T-cell (primary cell): ENCODE data around the gene KRTAP10-12. TPM values are rescaled to one million over a fixed set of nuclear protein-coding genes. Genes with fewer than 3 reads are reported as not detected.

Experiments
- ATAC-seq, 4 experiments: fragments of 200-7000 bp in 3 of 4; fragments of 150-1000 bp in 1 of 4; cut with Tn5 transposase; replicated peaks in 1 of 4; 1 replicate in 3 of 4; 2 replicates in 1 of 4; pipeline ENCODE4 v1.10.0; 2021; ENCODE audit warnings: moderate library complexity in 3 of 4, mild to moderate bottlenecking in 2 of 4, moderate number of reproducible peaks in 1 of 4
- CTCF ChIA-PET, 2 donors: fragments of 300-600 bp; sonication (Branson Sonifier 250); formaldehyde crosslinking; loops; one replicate each; lab custom pipeline; 2022; ENCODE audit warnings: antibody characterized with exemption in 2 of 2; lab: Charles Lee
- POLR2A ChIA-PET, 2 donors: fragments of 300-600 bp; sonication (Branson Sonifier 250); formaldehyde crosslinking; loops; one replicate each; lab custom pipeline; 2022; ENCODE audit warnings: antibody characterized with exemption in 2 of 2; lab: Charles Lee
- DNase-seq, 35 experiments: peaks; one replicate each; pipeline versions ENCODE4 v3.0.0 to v3.0.0-alpha.2; 2013 to 2023
- H3K27ac ChIP-seq: one replicate; pipeline ENCODE4 v1.5.1; 2013; ENCODE audit warnings: low read length
- H3K27me3 ChIP-seq, 2 experiments: replicated peaks in 1 of 2; 1 replicate in 1 of 2; 2 replicates in 1 of 2; pipeline versions ENCODE4 v1.6.1 to v1.7.0; 2013; ENCODE audit warnings: low read length in 1 of 2, mixed read lengths in 1 of 2; ENCODE audit not compliant: control insufficient read depth in 2 of 2, insufficient read depth in 2 of 2; ENCODE audit errors: extremely low read depth in 1 of 2
- H3K36me3 ChIP-seq, 2 donors: 1 replicate in 1 of 2; 2 replicates in 1 of 2; pipeline versions ENCODE4 v1.6.1 to v1.7.0; 2013; ENCODE audit warnings: low read length in 1 of 2; ENCODE audit not compliant: control insufficient read depth in 2 of 2, insufficient read depth in 1 of 2; ENCODE audit errors: extremely low read depth in 1 of 2
- H3K4me1 ChIP-seq, 2 experiments: 1 replicate in 1 of 2; 2 replicates in 1 of 2; pipeline versions ENCODE4 v1.6.1 to v1.7.0; 2013; ENCODE audit warnings: low read length in 2 of 2, mixed read lengths in 1 of 2; ENCODE audit not compliant: insufficient read depth in 2 of 2, control insufficient read depth in 1 of 2; ENCODE audit errors: extremely low read depth in 1 of 2
- H3K4me3 ChIP-seq, 2 donors: 1 replicate in 1 of 2; 2 replicates in 1 of 2; pipeline versions ENCODE4 v1.5.1 to v1.7.0; 2013; ENCODE audit warnings: mild to moderate bottlenecking in 2 of 2, low read length in 1 of 2, moderate library complexity in 1 of 2; ENCODE audit not compliant: control insufficient read depth in 1 of 2; ENCODE audit errors: extremely low read depth in 1 of 2
- H3K9me3 ChIP-seq: 2 replicates; pipeline ENCODE4 v1.7.0; 2013
- H3K27ac Mint-ChIP-seq, 2 donors: one replicate each; pipeline ENCODE4 v1.8.0; 2020 to 2021; ENCODE audit warnings: mild to moderate bottlenecking in 2 of 2, mixed read lengths in 2 of 2
- H3K27me3 Mint-ChIP-seq, 2 donors: one replicate each; pipeline ENCODE4 v1.8.0; 2021 to 2022; ENCODE audit warnings: mixed read lengths in 2 of 2
- H3K36me3 Mint-ChIP-seq: one replicate; pipeline ENCODE4 v1.8.0; 2021; ENCODE audit warnings: mixed read lengths
- H3K4me1 Mint-ChIP-seq, 3 donors: one replicate each; pipeline ENCODE4 v1.8.0; 2020 to 2022; ENCODE audit warnings: mixed read lengths in 3 of 3, mild to moderate bottlenecking in 1 of 3
- H3K4me3 Mint-ChIP-seq, 3 donors: one replicate each; pipeline ENCODE4 v1.8.0; 2020 to 2022; ENCODE audit warnings: mild to moderate bottlenecking in 3 of 3, mixed read lengths in 3 of 3, moderate library complexity in 3 of 3
- H3K9me3 Mint-ChIP-seq, 3 donors: one replicate each; pipeline ENCODE4 v1.8.0; 2020 to 2022; ENCODE audit warnings: mixed read lengths in 3 of 3
- WGBS: methylation state at CpG from one replicate; pipeline ENCODE4 v1.1.5; 2013; ENCODE audit warnings: missing lambda C conversion rate; ENCODE audit not compliant: insufficient coverage; 5-methylcytosine and 5-hydroxymethylcytosine counted together
- total RNA-seq, 35 experiments: library from RNA in 6 of 35; stranded (reverse) in 6 of 35; fragments of 120-200 nt in 1 of 35; gene quantifications; one replicate each; pipeline versions ENCODE4 v1.2.1 to v1.2.4 and lab custom pipeline; 2013 to 2026

Gene KRTAP10-12
- total RNA-seq, 5 donors from 2014 or later (not counting 1 experiment from before 2014, with no cell fraction given), result not detected

DNA sequence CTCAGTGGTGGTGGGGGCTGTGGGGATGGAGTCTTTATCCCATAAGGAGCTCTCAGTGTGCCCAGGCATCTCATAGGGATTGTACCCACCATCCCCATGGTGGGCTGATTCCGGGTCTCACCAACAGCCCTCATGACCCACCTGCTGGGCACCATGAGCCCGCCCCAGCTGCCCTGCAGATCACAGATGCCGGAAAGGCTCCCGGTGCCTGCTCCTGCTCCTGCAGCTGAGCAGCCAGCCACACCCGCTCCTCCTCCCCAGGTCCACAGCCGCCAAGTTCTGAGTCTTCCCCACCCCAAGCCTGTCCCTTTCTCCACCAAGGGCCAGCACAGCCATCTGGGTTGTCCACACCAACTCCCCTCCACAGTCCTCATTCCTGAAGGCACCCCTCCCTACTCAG is 29.9 kb downstream of the KRTAP10-12 start:
- ChIA-PET POLR2A (no interaction called here), CTCF (no interaction called here)
- Histone ChIP-seq H3K36me3 (no peaks in the 10 kb centered on the region), H3K4me3 (no peak overlapping the region), H3K27me3 (peaks cover 0 to 56% of the 10 kb centered on the region in 2 experiments), H3K9me3 (no peaks in the 10 kb centered on the region), H3K27ac (no peak overlapping the region), H3K4me1 (peaks cover 0 to 17% of the 10 kb centered on the region in 2 experiments)
- ATAC-seq (no peak), DNase-seq (no peak)
- no peak overlapping the region for H3K27ac Mint-ChIP-seq
- H3K4me1 Mint-ChIP-seq, result peaks cover 11 to 14% (median 13%) of the 10 kb centered on the region in 3 donors
- no peaks in the 10 kb centered on the region for H3K36me3 Mint-ChIP-seq
- H3K27me3 Mint-ChIP-seq, result peaks cover 17 to 52% of the 10 kb centered on the region in 2 donors
- no peaks in the 10 kb centered on the region for H3K9me3 Mint-ChIP-seq
- 94% methylated on average over 6 of the region's 6 CpGs for WGBS
- H3K4me3 Mint-ChIP-seq, result no peak overlapping the region

DNA sequence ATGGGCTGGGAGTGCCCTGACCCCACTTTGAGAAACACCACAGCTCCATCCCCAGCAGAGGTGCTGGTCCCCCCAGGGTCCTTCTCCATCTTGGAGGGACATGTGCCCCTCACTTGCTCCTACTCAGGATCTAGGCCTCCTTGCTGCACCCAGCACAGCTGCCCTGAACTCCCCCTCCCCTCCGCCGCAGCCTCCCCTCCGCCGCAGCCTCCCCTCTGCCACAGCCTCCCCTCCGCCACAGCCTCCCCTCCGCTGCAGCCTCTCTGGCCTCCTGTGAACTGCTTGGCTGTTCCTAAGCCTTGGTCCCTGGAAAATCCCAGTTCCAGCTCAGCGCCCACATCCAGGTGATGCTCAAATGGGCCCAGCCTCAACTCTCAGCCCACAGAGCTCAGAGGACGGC is 30.3 kb downstream of the KRTAP10-12 start:
- H3K4me1 Mint-ChIP-seq, result peaks cover 11 to 14% (median 13%) of the 10 kb centered on the region in 3 donors
- CTCF ChIA-PET, result no interaction called here

GRCh38 chr21:44727757-44728156 is 30.8 kb downstream of the KRTAP10-12 start:
- H3K9me3 Mint-ChIP-seq, result no peaks in the 10 kb centered on the region
- no peak for ATAC-seq
- DNase-seq, result no peak
- Histone ChIP-seq H3K4me3 (no peak overlapping the region), H3K27me3 (peaks cover 0 to 48% of the 10 kb centered on the region in 2 experiments), H3K36me3 (no peaks in the 10 kb centered on the region), H3K9me3 (no peaks in the 10 kb centered on the region), H3K27ac (no peak overlapping the region), H3K4me1 (peaks cover 0 to 14% of the 10 kb centered on the region in 2 experiments)
- H3K4me1 Mint-ChIP-seq, result peaks cover 8 to 10% (median 10%) of the 10 kb centered on the region in 3 donors
- CTCF ChIA-PET, result no interaction called here
- no peak overlapping the region for H3K27ac Mint-ChIP-seq
- peaks cover 16 to 44% of the 10 kb centered on the region in 2 donors for H3K27me3 Mint-ChIP-seq
- no peak overlapping the region for H3K4me3 Mint-ChIP-seq
- 75% methylated on average over 9 of the region's 9 CpGs for WGBS
- POLR2A ChIA-PET, result no interaction called here
- H3K36me3 Mint-ChIP-seq, result no peaks in the 10 kb centered on the region

More for the DNA sequence above, 30.3 kb downstream of the KRTAP10-12 start:
- no peak for ATAC-seq
- 91% methylated on average over 8 of the region's 8 CpGs for WGBS
- Histone ChIP-seq H3K36me3 (no peaks in the 10 kb centered on the region), H3K27ac (no peak overlapping the region), H3K4me3 (no peak overlapping the region), H3K27me3 (peaks cover 0 to 51% of the 10 kb centered on the region in 2 experiments), H3K4me1 (peaks cover 0 to 17% of the 10 kb centered on the region in 2 experiments), H3K9me3 (no peaks in the 10 kb centered on the region)
- H3K36me3 Mint-ChIP-seq, result no peaks in the 10 kb centered on the region
- H3K27ac Mint-ChIP-seq, result no peak overlapping the region
- POLR2A ChIA-PET, result no interaction called here
- H3K27me3 Mint-ChIP-seq, result peaks cover 17 to 48% of the 10 kb centered on the region in 2 donors
- no peak overlapping the region for H3K4me3 Mint-ChIP-seq
- no peaks in the 10 kb centered on the region for H3K9me3 Mint-ChIP-seq
- no peak for DNase-seq

- Histone ChIP-seq H3K27ac (no peak overlapping the region), H3K4me1 (peaks cover 0 to 5% of the 10 kb centered on the region in 2 experiments), H3K36me3 (no peaks in the 10 kb centered on the region), H3K27me3 (peaks cover 0 to 45% of the 10 kb centered on the region in 2 experiments), H3K4me3 (no peak overlapping the region), H3K9me3 (no peaks in the 10 kb centered on the region)
- 78% methylated on average over 10 of the region's 14 CpGs for WGBS
- ChIA-PET CTCF (no interaction called here), POLR2A (no interaction called here)
- H3K36me3 Mint-ChIP-seq, result no peaks in the 10 kb centered on the region
- peaks cover 0 to 4% (median 4%) of the 10 kb centered on the region in 3 donors for H3K4me1 Mint-ChIP-seq
- DNase-seq (no peak), ATAC-seq (no peak)
- H3K9me3 Mint-ChIP-seq, result no peaks in the 10 kb centered on the region
- peaks cover 12 to 40% of the 10 kb centered on the region in 2 donors for H3K27me3 Mint-ChIP-seq
- H3K27ac Mint-ChIP-seq, result no peak overlapping the region
- no peak overlapping the region for H3K4me3 Mint-ChIP-seq
These were observed 31.7 kb downstream of the KRTAP10-12 start for GRCh38 chr21:44728716-44729115.

DNA sequence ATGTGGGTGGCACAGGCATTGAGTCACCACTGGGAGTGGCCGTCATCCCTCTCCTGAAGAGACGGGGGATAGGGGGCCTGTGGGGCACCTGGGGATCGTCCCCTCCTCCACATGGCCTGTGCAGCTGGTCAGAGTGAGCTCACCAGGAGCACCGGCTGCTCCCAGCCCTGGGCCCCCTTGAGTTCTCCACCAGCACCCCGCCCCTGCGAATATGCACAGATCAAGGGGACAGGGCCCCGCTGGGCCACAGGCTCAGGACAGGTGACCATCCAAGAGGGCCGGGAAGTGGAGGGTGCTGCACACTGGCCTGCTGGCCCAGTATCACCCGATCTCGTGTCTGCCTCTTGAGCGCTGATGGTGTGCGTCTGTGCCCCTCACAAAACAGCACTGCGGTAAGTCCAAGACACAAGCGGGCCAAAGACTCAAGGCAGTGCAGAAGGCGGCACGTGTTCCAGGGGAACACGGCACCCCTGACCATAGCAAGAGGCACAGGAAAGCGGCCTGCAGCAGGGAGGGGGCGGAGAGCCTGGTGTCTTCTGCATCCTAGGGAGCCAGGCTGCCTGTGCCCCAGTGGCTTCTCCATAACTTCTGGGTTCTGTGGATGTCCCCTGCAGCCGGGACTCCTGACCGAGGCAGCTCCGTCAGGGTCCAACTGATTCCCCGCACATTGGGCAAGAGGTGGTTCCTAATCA is 32.5 kb downstream of the KRTAP10-12 start:
- DNase-seq (no peak), ATAC-seq (no peak)
- H3K4me1 Mint-ChIP-seq, result no peaks in the 10 kb centered on the region
- Histone ChIP-seq H3K27me3 (peaks cover 0 to 43% of the 10 kb centered on the region in 2 experiments), H3K9me3 (no peaks in the 10 kb centered on the region), H3K36me3 (no peaks in the 10 kb centered on the region), H3K4me1 (no peaks in the 10 kb centered on the region), H3K27ac (no peak overlapping the region), H3K4me3 (no peak overlapping the region)
- 91% methylated on average over 20 of the region's 23 CpGs for WGBS
- no peaks in the 10 kb centered on the region for H3K36me3 Mint-ChIP-seq
- H3K9me3 Mint-ChIP-seq, result no peaks in the 10 kb centered on the region
- H3K27me3 Mint-ChIP-seq, result peaks cover 12 to 36% of the 10 kb centered on the region in 2 donors
- POLR2A ChIA-PET, result no interaction called here
- CTCF ChIA-PET, result no interaction called here
- no peak overlapping the region for H3K4me3 Mint-ChIP-seq
- no peak overlapping the region for H3K27ac Mint-ChIP-seq

GRCh38 chr21:44730028-44730395 is 33.0 kb downstream of the KRTAP10-12 start:
- no peaks in the 10 kb centered on the region for H3K36me3 ChIP-seq
- no peaks in the 10 kb centered on the region for H3K4me1 ChIP-seq
- Mint-ChIP-seq H3K9me3 (no peaks in the 10 kb centered on the region), H3K27me3 (peaks cover 12 to 32% of the 10 kb centered on the region in 2 donors), H3K4me3 (no peak overlapping the region), H3K36me3 (no peaks in the 10 kb centered on the region), H3K4me1 (no peaks in the 10 kb centered on the region), H3K27ac (no peak overlapping the region)
- no peak overlapping the region for H3K4me3 ChIP-seq
- H3K27me3 ChIP-seq, result peaks cover 0 to 45% of the 10 kb centered on the region in 2 experiments
- POLR2A ChIA-PET, result no interaction called here
- no peak for ATAC-seq
- H3K9me3 ChIP-seq, result no peaks in the 10 kb centered on the region
- DNase-seq, result no peak
- no peak overlapping the region for H3K27ac ChIP-seq
- 85% methylated on average over 6 of the region's 7 CpGs for WGBS
- CTCF ChIA-PET, result no interaction called here
